ENCODE measurements around the gene DUSP8. TPM values are rescaled to one million over a fixed set of nuclear protein-coding genes. Genes with fewer than 3 reads are reported as not detected.

Gene DUSP8
- total RNA-seq, 1 donor from 2014 or later, result 0.86 TPM

DNA sequence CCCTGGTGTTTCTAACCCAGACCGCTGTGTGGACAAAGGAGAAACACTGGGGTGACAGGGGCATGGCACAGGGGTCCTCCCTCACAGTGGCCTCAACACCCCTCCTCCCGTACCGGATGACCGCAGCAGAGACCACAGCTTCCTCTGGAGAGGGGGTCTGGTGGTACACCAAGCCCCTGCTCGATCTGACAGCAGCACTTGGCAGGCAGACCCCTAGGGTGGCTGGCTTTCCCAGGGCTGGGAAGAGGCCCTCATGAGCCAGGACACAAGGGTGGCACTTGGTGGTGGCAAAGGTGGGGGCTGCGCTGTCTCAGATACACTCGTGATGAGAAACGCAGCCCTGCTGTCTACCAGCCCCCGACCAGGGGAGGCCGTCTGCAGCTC, 38.7 kb downstream of the DUSP8 start:
- Mint-ChIP-seq H3K36me3 (ENCODE audit: low read depth) (peaks cover 4% of the 10 kb centered on the region), H3K4me3 (no peak overlapping the region), H3K27me3 (peaks cover 3% of the 10 kb centered on the region), H3K9me3 (no peaks in the 10 kb centered on the region), H3K4me1 (peaks cover 16% of the 10 kb centered on the region), H3K27ac (no peak overlapping the region)
- no peak for DNase-seq
- intact Hi-C loops (cut with micrococcal nuclease), result no loop called here

DNA sequence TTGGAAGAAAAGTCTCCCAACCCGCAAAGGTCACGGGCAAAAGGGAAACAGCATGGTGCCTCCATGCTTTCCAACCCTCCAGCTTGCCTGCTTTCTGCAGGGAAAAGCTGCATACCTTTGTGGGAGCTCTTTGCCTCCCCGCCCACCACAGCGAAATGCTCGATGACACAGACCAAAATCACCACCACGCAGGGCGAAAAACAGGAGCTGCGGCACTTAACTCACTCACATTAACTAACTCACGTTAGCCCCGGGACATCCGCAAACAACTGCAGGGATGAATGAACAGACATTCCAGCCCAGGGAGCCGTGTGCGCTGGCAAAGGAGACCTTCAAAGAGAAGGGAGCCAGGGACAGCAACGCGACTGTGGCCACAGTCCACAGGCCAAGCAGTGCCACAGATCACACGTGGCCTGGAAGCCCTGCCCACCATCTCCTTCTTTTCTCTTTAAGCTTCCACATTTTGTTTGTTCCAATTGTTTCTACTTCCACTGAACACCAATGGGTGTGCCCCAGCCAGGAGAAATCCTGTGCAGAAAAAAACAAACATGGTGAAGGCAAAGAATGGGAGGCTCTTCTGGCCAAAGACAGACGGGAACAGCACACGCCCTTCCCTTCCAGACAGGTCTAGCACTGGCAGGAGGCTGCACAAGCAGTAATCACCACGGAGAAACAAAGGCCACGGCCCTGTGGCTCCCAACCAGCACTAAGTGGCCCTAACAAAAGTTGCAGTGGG, 39.3 kb downstream of the DUSP8 start:
- no peak overlapping the region for H3K4me3 Mint-ChIP-seq
- H3K36me3 Mint-ChIP-seq (ENCODE audit: low read depth), result peaks cover 4% of the 10 kb centered on the region

DNA sequence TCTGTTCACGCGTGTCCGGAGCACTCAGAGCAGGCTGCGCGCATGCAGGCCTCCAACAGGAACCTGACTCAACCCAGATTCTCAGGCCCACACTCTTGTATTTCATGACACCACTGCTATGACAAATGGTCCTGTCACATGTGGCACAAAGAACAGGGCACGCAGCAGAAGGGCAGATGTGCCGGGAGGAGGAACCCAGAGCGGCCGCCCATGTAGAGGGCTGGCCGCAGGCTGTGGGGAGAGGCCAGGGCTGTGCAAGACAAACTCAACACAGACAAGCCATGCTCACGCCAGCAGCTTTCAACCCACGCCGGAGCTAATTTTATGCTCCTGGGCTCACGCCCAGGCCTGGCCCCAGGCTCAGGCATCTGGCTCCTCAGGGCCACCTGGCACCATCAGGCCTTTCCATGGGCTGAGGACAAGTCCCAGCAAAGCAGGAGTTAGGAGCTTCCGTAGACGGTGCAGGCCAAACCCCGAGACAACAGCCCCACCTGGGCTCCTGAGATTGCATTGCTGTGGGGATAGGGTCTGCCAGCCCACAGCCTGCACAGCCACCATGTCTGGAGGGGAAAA, 40.0 kb downstream of the DUSP8 start:
- H3K4me3 Mint-ChIP-seq, result no peak overlapping the region
- H3K36me3 Mint-ChIP-seq (ENCODE audit: low read depth), result peaks cover 4% of the 10 kb centered on the region
- intact Hi-C loops (cut with micrococcal nuclease), result no loop called here
- H3K9me3 Mint-ChIP-seq, result no peaks in the 10 kb centered on the region
- DNase-seq, result no peak
- H3K4me1 Mint-ChIP-seq, result peaks cover 16% of the 10 kb centered on the region
- no peaks in the 10 kb centered on the region for H3K27me3 Mint-ChIP-seq
- H3K27ac Mint-ChIP-seq, result no peak overlapping the region

More for the DNA sequence above, 39.3 kb downstream of the DUSP8 start:
- no peak overlapping the region for H3K27ac Mint-ChIP-seq
- no peaks in the 10 kb centered on the region for H3K9me3 Mint-ChIP-seq
- H3K27me3 Mint-ChIP-seq, result no peaks in the 10 kb centered on the region
- intact Hi-C loops (cut with micrococcal nuclease), result no loop called here
- no peak for DNase-seq
- H3K4me1 Mint-ChIP-seq, result peaks cover 16% of the 10 kb centered on the region

DNA sequence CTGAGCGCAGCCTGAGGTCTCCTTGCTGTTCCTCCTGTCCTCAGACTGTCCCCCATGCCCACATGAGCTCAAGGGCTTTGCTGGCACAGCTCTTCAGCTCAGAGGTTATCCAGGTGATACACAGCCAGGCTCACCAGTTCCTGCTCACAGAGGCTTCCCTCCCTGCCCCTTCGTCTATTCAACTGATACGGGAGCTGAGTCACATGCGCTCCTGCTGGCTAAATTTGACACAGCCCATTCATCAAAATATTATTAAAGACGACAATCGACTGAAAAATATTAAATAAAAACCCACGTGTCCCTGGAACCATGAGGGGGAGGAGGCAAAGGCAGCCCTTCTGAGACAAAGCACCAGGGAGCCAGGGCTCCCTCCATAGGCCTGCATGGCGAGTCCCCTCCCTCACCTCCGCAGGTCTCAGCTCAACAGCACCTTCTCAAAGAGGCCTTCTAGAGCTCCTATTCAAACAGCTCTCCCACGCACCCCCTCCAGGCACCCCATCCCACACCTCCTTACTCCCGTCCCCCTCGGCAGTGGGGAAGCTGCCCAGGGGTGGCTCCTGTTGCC, 40.5 kb downstream of the DUSP8 start:
- Mint-ChIP-seq H3K4me1 (peaks cover 16% of the 10 kb centered on the region), H3K36me3 (ENCODE audit: low read depth) (peaks cover 4% of the 10 kb centered on the region), H3K27me3 (no peaks in the 10 kb centered on the region), H3K4me3 (no peak overlapping the region), H3K9me3 (no peaks in the 10 kb centered on the region), H3K27ac (peak overlapping the region; percentile 32)
- intact Hi-C loops (cut with micrococcal nuclease), result no loop called here
- DNase-seq, result no peak

DNA sequence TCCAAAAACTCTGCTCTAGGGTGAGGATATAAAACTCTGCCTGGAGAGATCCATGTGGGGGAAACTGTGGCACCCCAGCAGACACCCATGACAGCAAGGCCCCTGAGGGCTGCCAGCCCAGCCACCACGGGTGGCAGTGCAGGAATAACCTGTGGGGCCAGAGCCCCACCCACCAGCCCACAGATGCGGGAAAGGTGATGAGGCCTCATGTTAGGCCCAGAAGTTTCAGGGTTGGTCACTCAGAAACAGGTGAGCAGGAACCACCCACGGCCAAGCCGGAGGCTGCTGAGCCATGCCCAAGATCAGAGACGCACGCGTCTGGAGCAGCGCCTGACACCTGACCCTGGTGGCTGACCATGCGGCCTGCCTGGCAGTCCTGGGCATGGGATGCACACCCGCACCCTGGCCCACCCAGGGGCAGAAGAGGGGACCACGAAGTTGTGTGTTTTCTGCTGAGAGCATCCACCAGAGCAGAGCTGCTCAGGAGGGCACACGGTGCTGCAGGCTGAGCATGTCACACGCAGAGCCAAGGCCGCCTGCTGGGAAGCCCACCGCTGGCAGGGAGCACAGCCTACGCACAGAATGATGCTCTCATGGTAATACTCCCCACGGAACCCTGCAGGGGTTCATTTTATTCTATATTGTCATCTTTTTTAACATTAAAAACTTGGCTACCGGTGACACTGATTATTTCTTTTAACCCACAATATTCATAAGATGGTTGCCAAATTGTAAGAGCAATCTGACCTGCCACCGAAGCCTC, 41.2 kb downstream of the DUSP8 start:
- DNase-seq, result no peak
- H3K4me3 Mint-ChIP-seq, result no peak overlapping the region
- no peak overlapping the region for H3K27ac Mint-ChIP-seq
- intact Hi-C loops (cut with micrococcal nuclease), result no loop called here
- H3K9me3 Mint-ChIP-seq, result no peaks in the 10 kb centered on the region
- H3K4me1 Mint-ChIP-seq, result peaks cover 15% of the 10 kb centered on the region
- H3K27me3 Mint-ChIP-seq, result no peaks in the 10 kb centered on the region
- H3K36me3 Mint-ChIP-seq (ENCODE audit: low read depth), result peaks cover 4% of the 10 kb centered on the region

DNA sequence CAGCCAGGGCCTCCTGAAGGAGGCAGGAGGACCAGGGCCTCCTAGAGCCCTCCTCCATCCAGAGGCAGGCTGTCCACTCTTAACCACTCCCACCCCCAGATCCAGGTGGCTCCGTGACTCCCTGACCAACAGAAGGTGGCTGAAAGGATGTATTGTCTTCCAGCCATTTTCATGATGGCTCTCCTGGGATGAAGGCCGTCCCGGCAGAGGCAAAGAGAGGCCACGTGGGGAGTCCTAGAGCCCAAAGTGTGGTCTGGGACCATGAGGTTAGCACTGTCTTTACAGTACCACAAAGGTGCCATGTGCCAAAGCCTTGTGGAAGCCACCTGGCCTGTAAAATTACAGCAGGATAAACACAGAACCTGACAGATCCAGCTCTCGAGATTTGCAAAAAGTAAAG, 42.3 kb downstream of the DUSP8 start:
- no peaks in the 10 kb centered on the region for H3K9me3 Mint-ChIP-seq
- H3K27ac Mint-ChIP-seq, result no peak overlapping the region
- peaks cover 2% of the 10 kb centered on the region for H3K36me3 Mint-ChIP-seq (ENCODE audit: low read depth)
- DNase-seq, result no peak
- intact Hi-C loops (cut with micrococcal nuclease), result no loop called here
- peaks cover 11% of the 10 kb centered on the region for H3K4me1 Mint-ChIP-seq
- H3K27me3 Mint-ChIP-seq, result no peaks in the 10 kb centered on the region
- H3K4me3 Mint-ChIP-seq, result no peak overlapping the region

DNA sequence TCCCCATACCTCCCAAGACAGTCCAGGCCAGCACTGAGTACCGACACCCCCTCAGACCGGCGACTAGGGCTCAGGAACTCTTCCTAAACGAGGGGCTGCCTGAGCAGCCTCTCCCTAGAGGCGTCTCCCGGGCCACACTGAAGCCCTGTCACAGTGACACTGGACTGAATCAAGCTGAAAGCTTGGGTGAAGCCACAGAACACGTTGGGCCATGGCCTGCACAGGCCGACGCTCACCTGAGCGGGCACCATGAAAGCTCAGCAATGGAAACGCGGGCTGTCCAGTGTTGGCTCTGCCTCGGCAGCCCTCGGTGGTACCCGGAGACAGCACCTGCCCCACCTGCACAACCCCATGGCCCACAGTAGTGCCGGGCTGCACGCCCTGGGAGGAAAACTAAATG, 42.8 kb downstream of the DUSP8 start:
- Mint-ChIP-seq H3K36me3 (ENCODE audit: low read depth) (peaks cover 2% of the 10 kb centered on the region), H3K4me1 (peaks cover 11% of the 10 kb centered on the region), H3K27ac (no peak overlapping the region)

DNA sequence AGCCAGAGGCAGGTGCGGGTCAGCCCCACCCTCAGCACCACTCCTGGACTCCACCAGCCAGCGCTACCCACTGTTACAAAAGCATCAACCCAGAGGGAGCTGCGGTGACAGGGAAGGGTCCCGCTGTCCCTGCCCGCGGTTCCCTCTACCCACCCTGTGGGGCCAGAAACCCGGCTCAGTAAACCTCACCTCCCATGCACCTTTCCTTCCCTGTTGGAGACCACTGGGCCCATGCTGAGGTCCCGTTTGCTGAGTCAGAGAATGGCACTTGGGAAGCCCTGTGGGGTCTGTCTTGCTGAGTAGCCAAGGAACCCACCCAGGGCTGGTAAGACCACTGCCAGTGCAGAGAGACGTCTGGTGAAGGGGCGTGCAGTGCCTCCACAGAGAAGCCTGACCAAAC, 43.4 kb downstream of the DUSP8 start:
- H3K27me3 Mint-ChIP-seq, result no peaks in the 10 kb centered on the region
- H3K36me3 Mint-ChIP-seq (ENCODE audit: low read depth), result peaks cover 2% of the 10 kb centered on the region
- intact Hi-C loops (cut with micrococcal nuclease), result no loop called here
- no peaks in the 10 kb centered on the region for H3K9me3 Mint-ChIP-seq
- no peak overlapping the region for H3K27ac Mint-ChIP-seq
- no peak overlapping the region for H3K4me3 Mint-ChIP-seq
- H3K4me1 Mint-ChIP-seq, result peaks cover 11% of the 10 kb centered on the region
- no peak for DNase-seq

More for the DNA sequence above, 42.8 kb downstream of the DUSP8 start:
- no peaks in the 10 kb centered on the region for H3K27me3 Mint-ChIP-seq
- H3K4me3 Mint-ChIP-seq, result no peak overlapping the region
- no peaks in the 10 kb centered on the region for H3K9me3 Mint-ChIP-seq
- intact Hi-C loops (cut with micrococcal nuclease), result no loop called here
- DNase-seq, result no peak

DNA sequence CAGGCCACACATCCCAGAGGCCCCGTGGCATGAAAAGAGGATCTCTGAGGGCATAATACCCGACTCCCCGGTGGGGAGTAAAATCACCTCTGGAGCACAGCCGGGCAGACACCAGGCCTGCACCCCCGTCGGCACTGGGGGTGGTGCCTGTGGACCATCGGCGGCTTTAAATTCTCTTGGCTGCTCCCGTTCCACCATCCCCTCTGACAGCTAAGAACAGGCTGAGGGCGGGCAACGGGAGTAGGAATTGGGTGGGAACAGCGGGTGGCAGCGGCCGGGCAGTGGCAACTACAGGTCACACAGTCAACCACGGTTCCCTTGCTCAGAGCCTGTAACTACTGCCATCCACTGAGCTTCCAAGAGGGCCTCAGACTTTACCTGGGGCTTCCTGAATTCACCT, 45.3 kb downstream of the DUSP8 start:
- DNase-seq, result no peak
- Mint-ChIP-seq H3K9me3 (no peaks in the 10 kb centered on the region), H3K36me3 (ENCODE audit: low read depth) (no peaks in the 10 kb centered on the region), H3K27ac (no peak overlapping the region), H3K4me1 (peaks cover 6% of the 10 kb centered on the region), H3K27me3 (no peaks in the 10 kb centered on the region), H3K4me3 (no peak overlapping the region)
- intact Hi-C loops (cut with micrococcal nuclease), result no loop called here

DNA sequence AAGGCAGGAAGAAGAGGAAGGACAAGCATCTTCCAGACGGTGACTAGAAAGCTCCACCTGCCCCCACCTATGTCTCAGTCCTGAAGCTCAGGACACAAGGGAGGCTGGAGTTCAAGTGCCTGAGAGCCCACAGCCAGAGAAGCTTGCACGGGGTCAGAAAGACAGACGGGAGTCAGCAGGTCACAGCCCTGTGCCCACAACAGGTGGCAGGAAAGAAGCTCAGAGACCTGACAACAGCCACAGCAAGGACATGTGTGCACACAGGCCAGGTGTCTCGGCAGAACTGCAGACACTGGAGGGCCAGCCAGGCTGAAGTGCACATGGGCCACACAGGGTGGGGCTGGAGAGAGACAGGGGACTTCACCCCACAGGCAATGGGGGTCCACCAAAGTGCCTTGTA, 48.3 kb downstream of the DUSP8 start:
- no peak for DNase-seq
- no peak overlapping the region for H3K4me3 Mint-ChIP-seq
- peaks cover 2% of the 10 kb centered on the region for H3K36me3 Mint-ChIP-seq (ENCODE audit: low read depth)
- H3K27me3 Mint-ChIP-seq, result no peaks in the 10 kb centered on the region
- no peaks in the 10 kb centered on the region for H3K9me3 Mint-ChIP-seq
- H3K27ac Mint-ChIP-seq, result no peak overlapping the region
- H3K4me1 Mint-ChIP-seq, result peaks cover 6% of the 10 kb centered on the region
- intact Hi-C loops (cut with micrococcal nuclease), result no loop called here

DNA sequence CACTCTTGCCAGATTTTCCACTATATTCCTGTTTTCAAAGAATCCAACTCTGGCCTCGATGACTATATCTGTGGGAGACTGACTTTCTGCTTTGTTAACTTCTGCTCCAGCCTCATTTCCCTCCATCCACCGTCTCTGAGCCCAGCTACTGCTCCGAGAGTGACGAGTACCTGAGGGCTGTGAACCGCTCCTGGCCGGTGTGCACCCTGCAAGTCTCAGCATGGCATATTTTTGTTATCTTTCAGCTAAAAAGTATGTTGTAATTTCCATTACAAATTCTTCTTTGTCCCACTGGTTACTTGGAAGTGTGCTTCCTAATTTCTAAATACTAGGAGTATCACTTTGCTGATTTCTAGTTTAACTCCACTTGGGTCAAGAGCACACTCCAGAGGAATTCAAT, 49.0 kb downstream of the DUSP8 start:
- DNase-seq, result no peak
- H3K4me3 Mint-ChIP-seq, result no peak overlapping the region
- peaks cover 6% of the 10 kb centered on the region for H3K4me1 Mint-ChIP-seq
- intact Hi-C loops (cut with micrococcal nuclease), result no loop called here
- H3K9me3 Mint-ChIP-seq, result no peaks in the 10 kb centered on the region
- H3K36me3 Mint-ChIP-seq (ENCODE audit: low read depth), result peaks cover 2% of the 10 kb centered on the region
- no peaks in the 10 kb centered on the region for H3K27me3 Mint-ChIP-seq
- no peak overlapping the region for H3K27ac Mint-ChIP-seq

DNA sequence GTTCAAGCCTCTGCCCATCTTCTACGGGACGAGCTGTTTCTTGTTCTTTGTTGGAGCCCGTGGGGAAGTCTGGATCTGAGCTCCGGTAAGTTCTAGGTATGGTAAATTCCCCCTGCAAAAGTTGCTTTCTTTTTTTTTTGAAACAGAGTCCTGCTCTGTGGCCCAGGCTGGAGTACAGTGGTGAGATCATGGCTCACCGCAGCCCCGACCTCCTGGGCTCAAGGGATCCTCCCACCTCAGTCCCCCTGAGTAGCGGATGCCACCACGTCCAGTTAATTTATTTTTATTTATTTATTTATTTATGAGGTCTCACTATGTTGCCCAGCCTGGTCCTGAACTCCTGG, 50.0 kb downstream of the DUSP8 start:
- no peak overlapping the region for H3K27ac Mint-ChIP-seq

DNA sequence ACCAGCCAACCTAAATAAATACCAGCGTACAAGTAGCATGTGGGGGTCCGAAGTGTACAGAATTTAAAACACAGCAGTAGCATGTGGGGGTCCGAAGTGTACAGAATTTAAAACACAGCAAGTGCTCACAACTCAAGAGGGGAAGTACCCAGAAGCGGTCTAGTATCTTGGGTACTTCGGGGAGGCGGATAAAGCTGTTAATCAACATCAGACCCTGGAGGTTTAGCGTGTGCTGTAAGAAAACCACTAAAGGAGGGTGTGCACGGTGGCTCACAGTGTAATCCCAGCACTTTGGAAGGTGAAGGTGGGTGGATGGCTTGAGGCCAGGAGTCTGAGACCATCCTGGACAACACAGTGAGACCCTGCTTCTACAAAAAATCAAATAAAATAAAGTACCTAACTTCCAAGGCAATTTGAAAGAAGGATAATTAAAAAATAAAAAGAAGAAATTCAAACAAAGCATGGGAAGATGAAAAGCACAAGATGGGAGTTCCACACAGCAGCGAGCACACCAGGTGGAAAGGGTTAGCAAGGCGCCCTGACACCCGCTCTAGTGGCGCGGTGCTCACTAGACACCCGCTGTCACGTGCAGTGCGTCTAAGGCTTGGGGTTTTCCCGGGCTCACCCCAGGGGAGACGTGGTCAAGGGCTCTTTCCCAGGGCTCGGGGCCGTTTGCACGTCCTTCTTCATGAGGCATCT, 50.5 kb downstream of the DUSP8 start:
- no peaks in the 10 kb centered on the region for H3K27me3 Mint-ChIP-seq
- H3K36me3 Mint-ChIP-seq (ENCODE audit: low read depth), result peaks cover 2% of the 10 kb centered on the region
- H3K4me1 Mint-ChIP-seq, result peaks cover 6% of the 10 kb centered on the region
- H3K4me3 Mint-ChIP-seq, result no peak overlapping the region
- intact Hi-C loops (cut with micrococcal nuclease), result no loop called here
- DNase-seq, result no peak
- no peak overlapping the region for H3K27ac Mint-ChIP-seq
- no peaks in the 10 kb centered on the region for H3K9me3 Mint-ChIP-seq

More for the DNA sequence above, 50.0 kb downstream of the DUSP8 start:
- Mint-ChIP-seq H3K36me3 (ENCODE audit: low read depth) (peaks cover 2% of the 10 kb centered on the region), H3K4me1 (peaks cover 6% of the 10 kb centered on the region), H3K4me3 (no peak overlapping the region), H3K9me3 (no peaks in the 10 kb centered on the region), H3K27me3 (no peaks in the 10 kb centered on the region)
- DNase-seq, result no peak
- intact Hi-C loops (cut with micrococcal nuclease), result no loop called here

Measured in activated CD4-positive, alpha-beta T cell treated with anti-CD3 and anti-CD28 coated beads, Interleukin-2, amount 10 ng/mL, durations not matched to agents 24 days and 14 days (primary cell).